Loucy (cell line): ENCODE results near the gene ARID1B.

ENCODE experiments used
- EZH2phosphoT487 ChIP-seq: fragments of 200-600 bp; IDR thresholded peaks from 2 replicates; pipeline ENCODE4 v1.6.1; 2018; ENCODE audit warnings: antibody characterized with exemption, mild to moderate bottlenecking, moderate library complexity, borderline replicate concordance
- TF ChIP-seq, protein P1 (sequence below): fragments of 200-600 bp; sonication (generic); conservative IDR thresholded peaks from 2 replicates; pipeline ENCODE4 v1.5.1; 2014; ENCODE audit warnings: mild to moderate bottlenecking, antibody characterized with exemption, low read length

DNA sequence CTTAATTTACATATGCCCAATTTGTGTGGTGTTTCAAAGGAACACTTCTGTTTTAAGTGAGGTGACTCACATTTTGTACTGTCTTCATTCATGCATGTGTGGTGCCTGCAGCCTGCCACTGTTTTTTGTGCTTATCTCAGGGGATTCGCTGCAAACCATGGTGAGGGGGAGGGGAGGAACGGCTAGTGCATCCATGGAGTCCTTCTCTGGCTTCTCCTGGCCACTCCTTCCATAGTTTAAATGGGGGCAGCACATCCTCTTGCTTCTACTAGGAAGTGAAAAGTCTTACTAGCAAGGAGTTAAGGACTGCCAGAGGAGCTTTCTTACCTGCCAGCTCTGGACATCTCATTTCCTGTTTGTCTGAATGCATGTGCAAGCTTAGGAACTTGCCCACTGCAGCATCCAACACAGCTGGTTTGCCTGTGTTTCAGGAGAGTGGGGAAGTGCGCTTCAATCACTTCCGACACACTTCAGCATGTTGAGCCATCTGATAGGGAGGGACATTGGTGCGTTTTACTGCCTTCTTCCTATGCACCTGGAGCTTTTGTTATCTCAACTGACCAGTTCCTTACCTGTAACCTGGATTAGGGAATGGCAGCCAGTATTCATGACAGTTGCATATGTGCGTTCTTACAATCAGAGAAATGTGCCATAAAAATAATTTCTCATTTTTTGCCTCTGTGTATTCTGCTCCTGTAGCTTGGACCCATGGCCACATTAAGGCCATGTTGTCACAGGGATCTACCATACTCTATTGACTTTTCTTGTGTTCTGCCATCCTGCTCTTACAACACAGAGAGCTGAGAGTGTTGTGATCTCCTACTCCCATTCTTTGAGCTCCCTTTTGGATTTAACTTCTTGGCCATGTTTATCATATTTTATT is 211.3 kb downstream of the ARID1B start:
- TF ChIP-seq, protein P1, sequence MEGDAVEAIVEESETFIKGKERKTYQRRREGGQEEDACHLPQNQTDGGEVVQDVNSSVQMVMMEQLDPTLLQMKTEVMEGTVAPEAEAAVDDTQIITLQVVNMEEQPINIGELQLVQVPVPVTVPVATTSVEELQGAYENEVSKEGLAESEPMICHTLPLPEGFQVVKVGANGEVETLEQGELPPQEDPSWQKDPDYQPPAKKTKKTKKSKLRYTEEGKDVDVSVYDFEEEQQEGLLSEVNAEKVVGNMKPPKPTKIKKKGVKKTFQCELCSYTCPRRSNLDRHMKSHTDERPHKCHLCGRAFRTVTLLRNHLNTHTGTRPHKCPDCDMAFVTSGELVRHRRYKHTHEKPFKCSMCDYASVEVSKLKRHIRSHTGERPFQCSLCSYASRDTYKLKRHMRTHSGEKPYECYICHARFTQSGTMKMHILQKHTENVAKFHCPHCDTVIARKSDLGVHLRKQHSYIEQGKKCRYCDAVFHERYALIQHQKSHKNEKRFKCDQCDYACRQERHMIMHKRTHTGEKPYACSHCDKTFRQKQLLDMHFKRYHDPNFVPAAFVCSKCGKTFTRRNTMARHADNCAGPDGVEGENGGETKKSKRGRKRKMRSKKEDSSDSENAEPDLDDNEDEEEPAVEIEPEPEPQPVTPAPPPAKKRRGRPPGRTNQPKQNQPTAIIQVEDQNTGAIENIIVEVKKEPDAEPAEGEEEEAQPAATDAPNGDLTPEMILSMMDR, result no peak
- TF ChIP-seq EZH2phosphoT487, result no peak
